NB4 (cell line): Measurements from ENCODE around the gene MYO1G.

Experiments used
- DNase-seq: peaks from one replicate; pipeline ENCODE4 v3.0.0; 2010; ENCODE audit warnings: low read depth
- H3K4me3 ChIP-seq: one replicate; pipeline ENCODE4 v1.5.1; 2011; ENCODE audit warnings: mild to moderate bottlenecking, low read depth, low read length, moderate library complexity
- MYC ChIP-seq: IDR thresholded peaks from 2 replicates; pipeline ENCODE4 v1.6.1; 2011; ENCODE audit warnings: low read depth, low read length
- POLR2A ChIP-seq: IDR thresholded peaks from 2 replicates; pipeline ENCODE4 v1.6.1; 2011; ENCODE audit warnings: mild to moderate bottlenecking; ENCODE audit not compliant: insufficient read length; ENCODE audit errors: extremely low read depth
- TF ChIP-seq, protein P1 (sequence below): IDR thresholded peaks from one replicate; pipeline ENCODE4 v1.5.1; 2012; ENCODE audit warnings: low read depth, low read length
- TF ChIP-seq, protein P2 (sequence below): IDR thresholded peaks from 2 replicates; pipeline ENCODE4 v1.6.1; 2011; ENCODE audit warnings: low read depth, low read length

Gene MYO1G

DNA sequence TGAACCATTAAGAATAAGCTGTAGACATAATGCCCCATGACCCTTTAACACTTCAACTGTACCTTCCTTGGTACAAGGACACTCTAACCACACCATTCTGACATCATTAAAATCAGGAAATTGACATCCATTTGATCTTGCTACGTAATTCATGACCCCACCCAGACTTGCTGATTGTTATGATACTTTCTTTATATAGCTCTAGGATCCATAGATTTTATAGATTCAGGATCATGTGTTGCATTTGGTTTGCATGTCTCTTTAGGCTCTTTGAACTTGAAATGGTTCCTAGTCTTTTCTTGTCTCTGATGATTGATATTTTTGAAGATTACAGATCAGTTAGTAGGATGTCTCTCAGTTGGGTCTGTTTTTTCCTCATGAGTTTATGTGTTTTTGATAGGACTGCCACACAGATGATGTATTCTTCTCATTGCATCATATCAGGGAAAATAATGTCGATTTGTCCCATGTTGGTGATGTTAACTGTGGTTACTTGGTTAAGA is 34.7 kb upstream of the MYO1G start:
- no peak overlapping the region for H3K4me3 ChIP-seq
- TF ChIP-seq, protein P1, sequence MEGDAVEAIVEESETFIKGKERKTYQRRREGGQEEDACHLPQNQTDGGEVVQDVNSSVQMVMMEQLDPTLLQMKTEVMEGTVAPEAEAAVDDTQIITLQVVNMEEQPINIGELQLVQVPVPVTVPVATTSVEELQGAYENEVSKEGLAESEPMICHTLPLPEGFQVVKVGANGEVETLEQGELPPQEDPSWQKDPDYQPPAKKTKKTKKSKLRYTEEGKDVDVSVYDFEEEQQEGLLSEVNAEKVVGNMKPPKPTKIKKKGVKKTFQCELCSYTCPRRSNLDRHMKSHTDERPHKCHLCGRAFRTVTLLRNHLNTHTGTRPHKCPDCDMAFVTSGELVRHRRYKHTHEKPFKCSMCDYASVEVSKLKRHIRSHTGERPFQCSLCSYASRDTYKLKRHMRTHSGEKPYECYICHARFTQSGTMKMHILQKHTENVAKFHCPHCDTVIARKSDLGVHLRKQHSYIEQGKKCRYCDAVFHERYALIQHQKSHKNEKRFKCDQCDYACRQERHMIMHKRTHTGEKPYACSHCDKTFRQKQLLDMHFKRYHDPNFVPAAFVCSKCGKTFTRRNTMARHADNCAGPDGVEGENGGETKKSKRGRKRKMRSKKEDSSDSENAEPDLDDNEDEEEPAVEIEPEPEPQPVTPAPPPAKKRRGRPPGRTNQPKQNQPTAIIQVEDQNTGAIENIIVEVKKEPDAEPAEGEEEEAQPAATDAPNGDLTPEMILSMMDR: no peak
- TF ChIP-seq POLR2A (no peak), MYC (no peak)
- TF ChIP-seq, protein P2, sequence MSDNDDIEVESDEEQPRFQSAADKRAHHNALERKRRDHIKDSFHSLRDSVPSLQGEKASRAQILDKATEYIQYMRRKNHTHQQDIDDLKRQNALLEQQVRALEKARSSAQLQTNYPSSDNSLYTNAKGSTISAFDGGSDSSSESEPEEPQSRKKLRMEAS: no peak
- no peak for DNase-seq

DNA sequence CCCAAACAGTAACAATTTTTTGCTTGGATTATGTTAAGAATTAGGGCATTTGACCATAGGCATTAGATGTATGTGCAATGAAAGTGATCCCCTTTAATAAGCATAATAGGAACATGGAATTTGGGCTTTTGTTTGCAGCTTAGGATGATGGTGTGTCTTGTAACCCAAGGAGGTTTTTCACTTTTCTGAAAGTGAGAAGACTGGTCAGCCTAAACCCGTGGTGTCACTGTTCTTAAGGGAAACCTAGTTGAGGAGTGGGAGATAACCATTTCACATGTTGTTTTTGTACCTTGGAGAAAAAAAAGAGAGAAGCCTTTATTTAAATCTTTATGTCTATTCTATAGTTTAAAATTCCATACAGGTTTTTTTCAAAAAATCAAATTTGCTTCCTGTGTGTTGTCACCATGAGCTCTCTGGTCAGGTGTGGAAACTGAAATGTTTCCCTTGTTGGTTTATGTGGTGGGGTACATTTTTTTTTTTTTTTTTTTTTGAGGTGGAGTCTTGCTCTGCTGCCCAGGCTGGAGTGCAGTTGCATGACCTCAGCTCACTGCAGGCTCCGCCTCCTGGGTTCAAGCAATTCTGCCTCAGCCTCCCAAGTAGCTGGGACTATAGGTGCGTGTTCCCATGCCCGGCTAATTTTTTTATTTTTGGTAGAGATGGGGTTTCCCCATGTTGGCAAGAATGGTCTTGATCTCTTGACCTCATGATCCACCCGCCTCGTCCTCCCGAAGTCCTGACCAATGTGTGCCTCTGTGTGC is 28.9 kb upstream of the MYO1G start:
- H3K4me3 ChIP-seq: no peak overlapping the region
- TF ChIP-seq, protein P2: no peak
- TF ChIP-seq POLR2A (no peak), MYC (no peak)
- TF ChIP-seq, protein P1: no peak
- no peak for DNase-seq

DNA sequence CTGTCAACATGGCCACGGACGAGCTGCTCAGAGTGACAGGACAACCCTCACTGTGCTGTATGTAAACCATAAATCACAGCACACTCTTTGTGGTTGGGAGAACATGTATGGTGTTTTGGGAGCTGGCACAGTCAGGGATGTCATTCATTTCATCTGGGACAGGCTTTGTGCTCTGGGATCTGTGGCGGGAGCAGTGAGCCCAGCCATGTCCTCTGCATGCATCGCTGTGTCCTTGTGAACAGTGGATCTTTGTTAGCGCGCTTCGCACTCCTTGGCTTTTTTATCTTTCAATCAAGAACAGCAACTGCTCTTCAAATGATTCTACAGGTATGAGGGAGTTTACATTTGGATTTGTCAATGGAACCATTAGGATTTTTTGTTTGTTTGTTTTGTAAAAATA is 28.3 kb upstream of the MYO1G start:
- no peak overlapping the region for H3K4me3 ChIP-seq
- TF ChIP-seq MYC: no peak
- no peak for TF ChIP-seq POLR2A
- TF ChIP-seq, protein P1: no peak
- TF ChIP-seq, protein P2: no peak
- DNase-seq: no peak

DNA sequence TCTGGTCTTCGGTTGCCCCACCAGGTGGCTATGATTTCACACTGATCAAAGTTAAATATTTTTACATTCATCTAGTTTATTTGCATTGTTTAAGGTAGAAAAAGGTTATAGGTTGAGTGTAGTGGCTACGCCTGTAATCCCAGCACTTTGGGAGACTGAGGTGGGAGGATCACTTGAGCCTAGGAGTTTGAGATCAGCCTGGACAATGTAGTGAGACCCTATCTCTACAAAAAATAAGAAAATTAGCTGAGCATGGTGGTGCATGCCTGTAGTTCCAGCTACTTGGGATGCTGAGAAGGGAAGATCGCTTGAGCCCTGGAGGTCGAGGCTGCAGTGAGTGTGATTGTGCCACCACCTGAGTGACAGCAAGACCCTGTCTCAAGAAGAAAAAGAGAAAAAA is 25.0 kb upstream of the MYO1G start:
- no peak overlapping the region for H3K4me3 ChIP-seq
- no peak for DNase-seq
- TF ChIP-seq, protein P1: no peak

DNA sequence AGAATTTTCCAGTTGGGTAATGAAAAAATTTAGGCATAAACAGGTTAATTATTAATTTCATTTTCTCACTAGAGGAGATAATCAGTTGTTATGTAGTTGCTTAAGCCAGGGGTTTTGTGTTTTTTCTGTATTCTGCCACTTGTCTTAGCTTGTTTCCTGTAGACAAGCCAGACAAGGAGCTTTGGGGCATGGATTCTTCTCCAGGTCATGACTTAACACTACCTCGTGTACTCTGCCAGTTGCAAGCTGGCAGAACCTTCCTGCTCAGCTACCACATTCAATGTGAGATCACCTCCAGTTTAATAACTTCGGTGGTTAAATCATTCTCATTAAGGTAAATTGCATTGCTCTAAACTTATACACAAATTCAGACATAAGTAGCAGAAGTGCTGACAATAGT is 23.0 kb upstream of the MYO1G start:
- DNase-seq: peak; percentile 26
- TF ChIP-seq MYC: no peak
- no peak for TF ChIP-seq POLR2A
- TF ChIP-seq, protein P1: no peak
- TF ChIP-seq, protein P2: no peak
- peak overlapping the region; percentile 99 for H3K4me3 ChIP-seq
